Middle frontal gyrus (tissue), 1 donor: Measurements from ENCODE around the gene RRP9.
"Not testable (repeated sequence)": the region's sequence is repeated elsewhere in the genome, so short reads cannot be mapped to it uniquely, and the experiment has no call there.

Experiments used
- DNase-seq: peaks from one replicate; pipeline ENCODE4 v3.0.0-alpha.2; 2015; ENCODE audit warnings: low spot score; ENCODE audit errors: extremely low spot score

RRP9 gene

GRCh38 chr3:51938780-51939425, 2.8 kb downstream of the RRP9 start:
- no peak for DNase-seq

GRCh38 chr3:51937611-51938450, 3.9 kb downstream of the RRP9 start:
- DNase-seq = no peak

GRCh38 chr3:51937014-51937413, 4.7 kb downstream of the RRP9 start:
- no peak for DNase-seq

- no peak for DNase-seq
These were observed 5.6 kb downstream of the RRP9 start for GRCh38 chr3:51935886-51936755.

- DNase-seq = no peak
These were observed 6.5 kb downstream of the RRP9 start for GRCh38 chr3:51934991-51935885.

GRCh38 chr3:51934139-51934850, 7.4 kb downstream of the RRP9 start:
- no peak for DNase-seq

- no peak for DNase-seq
These were observed 8.1 kb downstream of the RRP9 start for GRCh38 chr3:51933471-51934138.

- no peak for DNase-seq
These were observed 9.0 kb downstream of the RRP9 start for GRCh38 chr3:51932471-51933370.

GRCh38 chr3:51931756-51932155, 9.9 kb downstream of the RRP9 start:
- no peak for DNase-seq

- no peak for DNase-seq
These were observed 11.3 kb downstream of the RRP9 start for GRCh38 chr3:51930439-51930838.

GRCh38 chr3:51929420-51930003, 12.2 kb downstream of the RRP9 start:
- DNase-seq = no peak

- not testable (repeated sequence) for DNase-seq
These were observed 12.7 kb downstream of the RRP9 start for GRCh38 chr3:51928981-51929380.

GRCh38 chr3:51928438-51928837, 13.3 kb downstream of the RRP9 start:
- no peak for DNase-seq

GRCh38 chr3:51927061-51927977, 14.4 kb downstream of the RRP9 start:
- DNase-seq = no peak

- DNase-seq = no peak
These were observed 20.6 kb downstream of the RRP9 start for GRCh38 chr3:51921081-51921578.

- no peak for DNase-seq
These were observed 25.3 kb downstream of the RRP9 start for GRCh38 chr3:51916418-51916817.

GRCh38 chr3:51908026-51908425, 33.7 kb downstream of the RRP9 start:
- no peak for DNase-seq
